SK-N-SH (cell line): Measurements from ENCODE around the gene TOM1L2. TPM values are rescaled to one million over a fixed set of nuclear protein-coding genes. Genes with fewer than 3 reads are reported as not detected.

Source experiments
- CTCF ChIA-PET: fragments of 300-600, 350-600 bp; formaldehyde crosslinking; extraction: SDS; loops from one replicate; lab custom pipeline; 2021; lab: Yijun Ruan, JAX
- POLR2A ChIA-PET: fragments of 350-600 bp; sonication (Branson Sonifier 250); formaldehyde crosslinking; extraction: SDS; loops from one replicate; lab custom pipeline; 2020; ENCODE audit warnings: antibody characterized with exemption, inconsistent platforms; lab: Yijun Ruan, JAX
- DNase-seq: peaks from one replicate; pipeline ENCODE4 v3.0.0; 2012
- H2AFZ ChIP-seq: fragments of 200-600 bp; sonication (generic); 2 replicates; pipeline ENCODE4 v1.8.1; 2016; ENCODE audit warnings: antibody characterized with exemption, mild to moderate bottlenecking, low read depth
- H3F3A ChIP-seq: fragments of 200-600 bp; sonication (generic); replicated peaks from 2 replicates; pipeline ENCODE3; 2016; ENCODE audit warnings: antibody characterized with exemption, mild to moderate bottlenecking; ENCODE audit not compliant: insufficient read depth
- H3K27ac ChIP-seq, 2 experiments: fragments of 200-500 bp in 1 of 2; fragments of 200-600 bp in 1 of 2; sonication (Bioruptor generic) in 1 of 2; sonication (generic), shearing (Covaris generic) in 1 of 2; 2 replicates each; pipeline versions ENCODE4 v1.5.1 to v1.6.1; 2014 to 2016; ENCODE audit warnings: low read depth in 2 of 2, inconsistent platforms in 1 of 2, low read length in 1 of 2, mild to moderate bottlenecking in 1 of 2, mixed read lengths in 1 of 2
- H3K27me3 ChIP-seq: fragments of 200-600 bp; sonication (generic), shearing (Covaris generic); 2 replicates; pipeline ENCODE4 v1.6.1; 2016; ENCODE audit warnings: mixed run types; ENCODE audit not compliant: insufficient read depth
- H3K36me3 ChIP-seq, 2 experiments: fragments of 200-500 bp in 1 of 2; fragments of 200-600 bp in 1 of 2; sonication (Bioruptor generic) in 1 of 2; sonication (generic) in 1 of 2; replicated peaks in 1 of 2; 2 replicates each; pipeline versions ENCODE3 to v1.5.1; 2014 to 2016; ENCODE audit warnings: low read length in 1 of 2, mild to moderate bottlenecking in 1 of 2; ENCODE audit not compliant: insufficient read depth in 2 of 2, control insufficient read depth in 1 of 2
- H3K4me1 ChIP-seq, 2 experiments: fragments of 200-500 bp in 1 of 2; fragments of 200-600 bp in 1 of 2; sonication (Bioruptor generic) in 1 of 2; sonication (generic), shearing (Covaris generic) in 1 of 2; 2 replicates each; pipeline versions ENCODE4 v1.5.1 to v1.6.1; 2014 to 2016; ENCODE audit warnings: low read depth in 1 of 2, low read length in 1 of 2, mixed run types in 1 of 2; ENCODE audit not compliant: insufficient read depth in 2 of 2, control insufficient read depth in 1 of 2
- H3K4me2 ChIP-seq: fragments of 200-600 bp; sonication (generic), shearing (Covaris generic); 2 replicates; pipeline ENCODE4 v1.6.1; 2017; ENCODE audit warnings: mixed run types
- H3K4me3 ChIP-seq, 2 experiments: fragments of 200-500 bp in 1 of 2; fragments of 200-600 bp in 1 of 2; sonication (Bioruptor generic) in 1 of 2; sonication (generic), shearing (Covaris generic) in 1 of 2; 2 replicates each; pipeline versions ENCODE4 v1.5.1 to v1.8.1; 2014 to 2016; ENCODE audit warnings: low read depth in 2 of 2, inconsistent platforms in 1 of 2, low read length in 1 of 2, mild to moderate bottlenecking in 1 of 2, mixed read lengths in 1 of 2, moderate library complexity in 1 of 2
- H3K79me2 ChIP-seq: fragments of 200-600 bp; sonication (generic); 2 replicates; pipeline ENCODE4 v1.8.1; 2017; ENCODE audit warnings: mild to moderate bottlenecking; ENCODE audit not compliant: insufficient read depth
- H3K9ac ChIP-seq: fragments of 200-600 bp; sonication (generic); 2 replicates; pipeline ENCODE4 v1.6.1; 2017; ENCODE audit warnings: mixed run types
- H3K9me2 ChIP-seq: fragments of 200-600 bp; sonication (generic); 2 replicates; pipeline ENCODE4 v1.6.1; 2017; ENCODE audit warnings: mixed run types
- H3K9me3 ChIP-seq: fragments of 200-600 bp; sonication (generic); 2 replicates; pipeline ENCODE4 v1.6.1; 2017; ENCODE audit warnings: mixed run types, mild to moderate bottlenecking, moderate library complexity
- H4K20me1 ChIP-seq: fragments of 200-600 bp; sonication (generic); 2 replicates; pipeline ENCODE4 v1.6.1; 2017; ENCODE audit warnings: mild to moderate bottlenecking, mixed run types; ENCODE audit not compliant: insufficient read depth
- CHD2 ChIP-seq: fragments of 150-350 bp; IDR thresholded peaks from 2 replicates; pipeline ENCODE4 v1.6.1; 2018; ENCODE audit warnings: low read length; ENCODE audit not compliant: partially characterized antibody
- EP300 ChIP-seq, 2 experiments: IDR thresholded peaks; 2 replicates each; pipeline versions ENCODE4 v1.4.0 to v1.6.1; 2012; ENCODE audit warnings: borderline replicate concordance in 1 of 2, low read depth in 1 of 2, low read length in 1 of 2
- FOXJ3 ChIP-seq: sonication (generic); formaldehyde crosslinking; IDR thresholded peaks from 2 replicates; pipeline ENCODE4 v1.5.1; 2020; ENCODE audit warnings: mild to moderate bottlenecking, missing genetic modification reagents
- GABPA ChIP-seq: IDR thresholded peaks from 2 replicates; pipeline ENCODE4 v1.4.0; 2012; ENCODE audit warnings: low read depth, mild to moderate bottlenecking
- GATA2 ChIP-seq: sonication (generic); formaldehyde crosslinking; IDR thresholded peaks from 2 replicates; pipeline ENCODE4 v1.5.0; 2020; ENCODE audit warnings: mild to moderate bottlenecking, missing genetic modification reagents
- REST ChIP-seq: IDR thresholded peaks from 2 replicates; pipeline ENCODE4 v1.6.1; 2012; ENCODE audit warnings: mild to moderate bottlenecking, low read depth, low read length, moderate library complexity
- TEAD4 ChIP-seq: IDR thresholded peaks from 2 replicates; pipeline ENCODE4 v1.4.0; 2012; ENCODE audit warnings: mild to moderate bottlenecking, borderline replicate concordance; ENCODE audit not compliant: insufficient read depth
- YY1 ChIP-seq: IDR thresholded peaks from 2 replicates; pipeline ENCODE4 v1.4.0; 2012; ENCODE audit warnings: low read depth, mild to moderate bottlenecking
- WGBS: methylation state at CpG from one replicate; pipeline ENCODE4 v1.1.6; 2017; ENCODE audit warnings: low lambda C conversion rate; 5-methylcytosine and 5-hydroxymethylcytosine counted together
- polyA plus RNA-seq, 3 experiments: library from polyadenylated mRNA; depleted of rRNA; stranded (reverse); fragments of >200 nt; gene quantifications; 2 replicates each; pipeline ENCODE4 v1.2.3, GENCODE V29; 2012
- TF ChIP-seq, protein P1 (sequence below): IDR thresholded peaks from 2 replicates; pipeline ENCODE4 v1.4.0; 2012; ENCODE audit warnings: low read depth
- TF ChIP-seq, protein P2 (sequence below): IDR thresholded peaks from 2 replicates; pipeline ENCODE4; 2012

Gene TOM1L2
- polyA plus RNA-seq, 1 of the 3 experiments (the other 2 are of a cell fraction): 85.4 TPM

- H3K9me3 ChIP-seq: no peaks in the 10 kb centered on the region
- no peaks in the 10 kb centered on the region for H3K27me3 ChIP-seq
- peak overlapping the region; percentile 56; the same call in 1 of the 2 replicates for H3K4me2 ChIP-seq
- H3K36me3 ChIP-seq: peaks cover 0 to 10% of the 10 kb centered on the region in 2 experiments
- H3K79me2 ChIP-seq: peaks cover 86% of the 10 kb centered on the region
- peak overlapping the region; percentile 1 to 14; a peak in 2 of 4 replicates for H3K4me3 ChIP-seq
- ChIA-PET CTCF (interaction anchor here (1.0 to 1.8 kb wide), 4 partner anchors 12 to 75 kb away, joined by 4 to 7 read pairs (median 4); no protein-coding TSS in a partner anchor), POLR2A (no interaction called here)
- peaks cover 11 to 22% of the 10 kb centered on the region in 2 experiments for H3K4me1 ChIP-seq
- peaks cover 43% of the 10 kb centered on the region for H3F3A ChIP-seq
- TF ChIP-seq, protein P1, sequence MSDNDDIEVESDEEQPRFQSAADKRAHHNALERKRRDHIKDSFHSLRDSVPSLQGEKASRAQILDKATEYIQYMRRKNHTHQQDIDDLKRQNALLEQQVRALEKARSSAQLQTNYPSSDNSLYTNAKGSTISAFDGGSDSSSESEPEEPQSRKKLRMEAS: peak; percentile 13; the same call in 1 of the 2 replicates
- TF ChIP-seq GATA2: no peak
- TF ChIP-seq, protein P2, sequence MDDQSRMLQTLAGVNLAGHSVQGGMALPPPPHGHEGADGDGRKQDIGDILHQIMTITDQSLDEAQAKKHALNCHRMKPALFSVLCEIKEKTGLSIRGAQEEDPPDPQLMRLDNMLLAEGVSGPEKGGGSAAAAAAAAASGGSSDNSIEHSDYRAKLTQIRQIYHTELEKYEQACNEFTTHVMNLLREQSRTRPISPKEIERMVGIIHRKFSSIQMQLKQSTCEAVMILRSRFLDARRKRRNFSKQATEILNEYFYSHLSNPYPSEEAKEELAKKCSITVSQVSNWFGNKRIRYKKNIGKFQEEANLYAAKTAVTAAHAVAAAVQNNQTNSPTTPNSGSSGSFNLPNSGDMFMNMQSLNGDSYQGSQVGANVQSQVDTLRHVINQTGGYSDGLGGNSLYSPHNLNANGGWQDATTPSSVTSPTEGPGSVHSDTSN: peak; percentile 11; the same call in 1 of the 2 replicates
- H3K9ac ChIP-seq: peak overlapping the region; percentile 51; the same call in 1 of the 2 replicates
- H3K27ac ChIP-seq: peak overlapping the region; percentile 64 to 98
- DNase-seq: no peak
- no peaks in the 10 kb centered on the region for H3K9me2 ChIP-seq
- no peaks in the 10 kb centered on the region for H4K20me1 ChIP-seq
- WGBS: 61% methylated on average over 7 of the region's 7 CpGs
- H2AFZ ChIP-seq: no peak overlapping the region
These were observed 12.5 kb downstream of the TOM1L2 start for GRCh38 chr17:17959520-17960361.

- H3K36me3 ChIP-seq: peaks cover 0 to 12% of the 10 kb centered on the region in 2 experiments
- DNase-seq: no peak
- no peak overlapping the region for H2AFZ ChIP-seq
- peaks cover 43% of the 10 kb centered on the region for H3F3A ChIP-seq
- H3K4me1 ChIP-seq: peaks cover 11 to 22% of the 10 kb centered on the region in 2 experiments
- no peaks in the 10 kb centered on the region for H3K27me3 ChIP-seq
- peak overlapping the region; percentile 51; the same call in 1 of the 2 replicates for H3K9ac ChIP-seq
- CTCF ChIA-PET: interaction anchor here (1.6 to 1.8 kb wide), 2 partner anchors 17 to 76 kb away, joined by 5 to 7 read pairs; no protein-coding TSS in a partner anchor
- TF ChIP-seq EP300 (IDR thresholded peaks at IDR 0.05; ENCODE audit: borderline replicate concordance in 1 of 2, low read depth in 1 of 2, low read length in 1 of 2): no peak
- no peaks in the 10 kb centered on the region for H3K9me2 ChIP-seq
- WGBS: 77% methylated on average over 5 of the region's 5 CpGs
- 0 out of 4 replicates have a peak overlapping the region, but pooled peaks of 1 of the 2 experiments have one; percentile 14 for H3K4me3 ChIP-seq
- H4K20me1 ChIP-seq: no peaks in the 10 kb centered on the region
- peaks cover 86% of the 10 kb centered on the region for H3K79me2 ChIP-seq
- peak overlapping the region; percentile 56 for H3K4me2 ChIP-seq
- no peaks in the 10 kb centered on the region for H3K9me3 ChIP-seq
- H3K27ac ChIP-seq: peak overlapping the region; percentile 64 to 98
- POLR2A ChIA-PET: no interaction called here
These were observed 13.2 kb downstream of the TOM1L2 start for GRCh38 chr17:17958982-17959381.

- POLR2A ChIA-PET: no interaction called here
- no peak for TF ChIP-seq TEAD4
- TF ChIP-seq, protein P1: no peak
- TF ChIP-seq, protein P2: no peak
- TF ChIP-seq FOXJ3 (CRISPR knock-in tag): no peak
- no peak for TF ChIP-seq YY1
- TF ChIP-seq CHD2: no peak
- TF ChIP-seq GABPA: no peak
- no peak for TF ChIP-seq REST
- peak overlapping the region; percentile 64; the same call in 1 of the 2 replicates for H3K9ac ChIP-seq
These were observed 14.7 kb downstream of the TOM1L2 start for GRCh38 chr17:17957584-17957916.

More at GRCh38 chr17:17957584-17957916, 14.7 kb downstream of the TOM1L2 start:
- no peak for DNase-seq
- no peak overlapping the region for H2AFZ ChIP-seq
- H3K4me1 ChIP-seq: peaks cover 22 to 26% of the 10 kb centered on the region in 2 experiments
- H3K9me3 ChIP-seq: no peaks in the 10 kb centered on the region
- H3K4me2 ChIP-seq: peak overlapping the region; percentile 56
- H4K20me1 ChIP-seq: no peaks in the 10 kb centered on the region
- CTCF ChIA-PET: interaction anchor here (0.8 to 1.2 kb wide), 3 partner anchors 13 to 36 kb away, joined by 3 to 4 read pairs (median 3); no protein-coding TSS in a partner anchor
- no peaks in the 10 kb centered on the region for H3K27me3 ChIP-seq
- WGBS: 90% methylated on average over 7 of the region's 7 CpGs
- H3K36me3 ChIP-seq: peaks cover 0 to 12% of the 10 kb centered on the region in 2 experiments
- H3F3A ChIP-seq: peaks cover 43% of the 10 kb centered on the region
- peaks cover 88% of the 10 kb centered on the region for H3K79me2 ChIP-seq
- H3K9me2 ChIP-seq: no peaks in the 10 kb centered on the region
- no peak overlapping the region for H3K4me3 ChIP-seq
- peak overlapping the region in 1 of 2 experiments; percentile 98; a peak in 3 of 4 replicates for H3K27ac ChIP-seq
